ENCODE measurements around the gene TAAR2. TPM values are rescaled to one million over a fixed set of nuclear protein-coding genes. Genes with fewer than 3 reads are reported as not detected.

The TAAR2 gene
- polyA plus RNA-seq, 3 donors = not detected

Other genes with a start within 250 kb of the TAAR2 start
- gene MOXD1, start 222.8 kb downstream of the TAAR2 start, polyA plus RNA-seq (ENCODE audit: insufficient read length in 3 of 3) = 100 to 1,000 TPM; 241 to 263 (median 261) TPM
- 100 to 1,000 TPM in 1 of 3 donors, 10 to 100 TPM in 2; 98.2 to 101 (median 99.2) TPM for gene STX7, start 111.2 kb downstream of the TAAR2 start, polyA plus RNA-seq (ENCODE audit: insufficient read length in 3 of 3)
- gene TAAR9, start 86.0 kb downstream of the TAAR2 start, polyA plus RNA-seq (ENCODE audit: insufficient read length in 3 of 3) = not detected
- not detected for gene TAAR8, start 71.6 kb downstream of the TAAR2 start, polyA plus RNA-seq (ENCODE audit: insufficient read length in 3 of 3)
- under 1 TPM in 1 of 3 donors, not detected in 2; 0.15 TPM for gene TAAR6, start 54.0 kb downstream of the TAAR2 start, polyA plus RNA-seq (ENCODE audit: insufficient read length in 3 of 3)
- gene TAAR5, start 34.5 kb downstream of the TAAR2 start, polyA plus RNA-seq (ENCODE audit: insufficient read length in 3 of 3) = not detected
- under 1 TPM in 2 of 3 donors, not detected in 1; 0.19 to 0.31 TPM for gene TAAR1, start 34.9 kb upstream of the TAAR2 start, polyA plus RNA-seq (ENCODE audit: insufficient read length in 3 of 3)
- under 1 TPM; 0.10 to 0.21 (median 0.18) TPM for gene VNN1, start 89.8 kb upstream of the TAAR2 start, polyA plus RNA-seq (ENCODE audit: insufficient read length in 3 of 3)
- 1 to 10 TPM; 2.8 to 3.4 (median 2.9) TPM for gene VNN2, start 133.6 kb upstream of the TAAR2 start, polyA plus RNA-seq (ENCODE audit: insufficient read length in 3 of 3)
- 10 to 100 TPM; 33.7 to 38.6 (median 35.9) TPM for gene SLC18B1, start 174.4 kb upstream of the TAAR2 start, polyA plus RNA-seq (ENCODE audit: insufficient read length in 3 of 3)
- 1,000 to 10,000 TPM; 1,991 to 2,071 (median 1,993) TPM for gene RPS12, start 190.3 kb upstream of the TAAR2 start, polyA plus RNA-seq (ENCODE audit: insufficient read length in 3 of 3)